GM20431 (cell line): ENCODE measurements around the gene RAB9B.
"Not testable (repeated sequence)": the region's sequence is repeated elsewhere in the genome, so short reads cannot be mapped to it uniquely, and the experiment has no call there.

Source experiments
- in situ Hi-C: fragments of 300-500 bp; cut with MseI, MboI; formaldehyde crosslinking; loops from one replicate; pipeline ENCODE4 v1.15.0; 2020; ENCODE audit warnings: low sequenced_read_pairs; ENCODE audit not compliant: unreplicated experiment

Gene RAB9B

DNA sequence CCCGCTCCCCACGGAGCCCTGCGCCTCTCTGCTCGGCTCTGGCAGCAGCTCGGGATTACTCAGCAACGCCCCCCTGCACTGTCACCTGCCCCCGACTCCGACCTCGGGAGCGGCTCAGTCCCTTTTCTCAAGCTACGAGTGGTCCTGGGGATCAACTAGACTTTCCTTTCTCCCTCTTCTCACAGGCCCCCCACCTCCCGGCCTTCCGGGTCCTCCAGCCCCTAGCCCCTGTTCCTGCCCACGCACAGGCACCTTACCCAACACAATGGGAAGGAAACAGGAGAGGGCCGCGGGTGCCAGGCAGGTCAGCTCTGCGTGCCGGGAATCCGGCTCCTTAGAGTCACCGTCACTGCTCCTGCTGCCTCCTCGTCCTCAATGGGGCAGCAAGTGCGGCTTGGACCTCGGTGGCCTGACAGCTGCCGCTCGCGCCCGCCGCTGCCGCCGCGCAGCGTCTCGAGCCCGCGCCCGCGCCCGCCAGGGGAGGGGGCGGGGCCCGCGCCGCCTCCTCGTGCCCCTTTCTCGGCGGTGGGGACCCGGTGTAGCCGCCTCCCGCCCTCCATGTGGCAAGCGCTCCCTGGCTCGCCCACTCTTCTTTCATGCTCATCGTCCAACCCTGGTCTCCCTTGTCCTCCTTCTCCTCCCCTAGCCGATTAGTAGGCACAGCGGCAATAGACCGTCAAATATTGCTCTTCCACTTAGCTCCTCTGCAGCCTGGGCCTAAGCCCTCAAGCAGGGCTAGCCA is at the start of gene RAB9B:
Gene RAB9B, minus strand, starts transcription at position 455 of the 742 bp plus-strand sequence. CDS start 6,473 bp downstream, outside the sequence.
- in situ Hi-C loops: loop anchor here (25.0 kb wide), 1 partner anchor 305 kb away; no protein-coding TSS in a partner anchor

- in situ Hi-C loops: no loop called here
Measured at GRCh38 chrX:103879339-103879738, 47.3 kb upstream of the RAB9B start.

DNA sequence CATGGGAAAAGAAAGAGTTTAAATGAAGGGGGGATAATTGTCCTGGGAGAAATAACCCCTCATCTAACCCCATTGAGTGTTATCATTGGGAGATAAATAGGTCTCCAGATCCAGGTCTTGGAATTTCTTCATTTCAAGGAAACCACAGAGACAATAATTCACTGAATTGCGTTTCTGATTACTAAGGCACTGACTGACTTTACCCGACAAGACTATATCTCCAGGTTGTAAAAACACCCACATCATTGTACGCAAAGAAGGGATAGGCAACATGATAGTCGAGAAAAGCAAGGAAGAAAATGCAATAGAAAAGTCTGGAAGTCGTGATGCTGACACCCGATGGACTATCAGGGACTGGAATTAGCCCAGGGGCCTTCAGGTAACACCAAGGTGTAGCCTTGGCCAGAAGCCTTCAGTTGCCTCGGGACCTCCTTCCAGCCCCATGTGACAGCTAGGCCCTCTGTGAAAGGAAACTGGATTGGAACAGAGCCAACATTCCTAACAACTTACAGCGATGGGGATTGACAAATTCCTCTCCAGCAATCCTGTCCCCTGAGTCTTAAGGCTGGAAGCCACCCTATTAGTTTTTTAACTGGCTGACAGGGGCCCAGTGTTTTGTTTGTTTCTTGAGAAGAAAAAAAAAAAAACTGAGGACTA is 46.5 kb upstream of the RAB9B start:
- in situ Hi-C loops: no loop called here

DNA sequence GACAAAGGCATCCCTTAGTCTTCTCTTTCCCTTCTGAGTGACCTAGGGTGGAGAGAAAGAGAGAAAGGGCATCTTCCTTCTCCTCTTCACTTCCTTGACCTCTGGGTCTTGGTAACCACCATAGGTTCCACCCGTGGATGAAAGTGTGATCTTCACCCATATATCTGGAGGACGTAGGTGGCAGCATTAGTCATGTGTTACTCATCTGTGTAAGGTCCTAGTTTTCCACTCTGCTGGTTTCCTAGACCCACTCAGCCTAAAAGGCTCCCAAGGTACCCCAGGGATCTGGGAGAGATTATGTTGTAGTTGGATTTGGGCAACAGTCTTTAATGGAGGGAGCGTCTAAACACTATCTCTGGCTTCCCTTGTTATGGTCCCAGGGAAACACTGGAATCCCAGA is 45.5 kb upstream of the RAB9B start:
- in situ Hi-C loops: no loop called here

DNA sequence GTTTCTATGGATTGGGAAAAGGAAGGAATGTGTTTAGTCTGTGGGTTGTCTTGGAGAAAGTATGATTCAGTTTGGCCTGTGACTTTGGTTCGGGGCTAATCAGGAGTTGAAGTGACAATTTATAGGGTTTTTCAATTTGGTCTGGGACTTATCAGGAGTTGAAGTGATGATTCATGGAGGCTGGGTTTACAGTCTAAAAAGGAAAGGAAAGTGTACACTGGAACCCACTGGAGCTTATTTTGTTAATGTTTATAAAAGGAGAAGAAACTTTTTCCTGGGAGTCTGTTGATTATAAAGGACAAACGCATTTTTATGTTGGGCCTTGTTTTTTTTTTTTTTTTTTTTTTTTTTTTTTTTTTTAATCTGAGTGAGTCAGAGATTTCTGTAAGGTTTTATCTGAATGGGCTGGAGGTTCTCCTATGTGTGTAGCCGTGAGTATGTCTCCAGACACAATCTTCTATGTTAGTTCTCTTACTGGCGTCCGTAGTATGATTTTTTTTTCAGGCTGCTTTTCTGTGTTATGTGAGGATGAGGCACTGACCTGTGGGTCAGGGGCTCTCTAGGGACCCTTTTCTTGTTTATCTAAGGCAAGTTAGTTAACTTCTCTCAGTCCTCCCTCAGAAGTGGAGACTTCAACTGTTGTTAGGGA is 33.0 kb upstream of the RAB9B start:
- in situ Hi-C loops: no loop called here

GRCh38 chrX:103864149-103864548 is 32.1 kb upstream of the RAB9B start:
- in situ Hi-C loops: no loop called here

DNA sequence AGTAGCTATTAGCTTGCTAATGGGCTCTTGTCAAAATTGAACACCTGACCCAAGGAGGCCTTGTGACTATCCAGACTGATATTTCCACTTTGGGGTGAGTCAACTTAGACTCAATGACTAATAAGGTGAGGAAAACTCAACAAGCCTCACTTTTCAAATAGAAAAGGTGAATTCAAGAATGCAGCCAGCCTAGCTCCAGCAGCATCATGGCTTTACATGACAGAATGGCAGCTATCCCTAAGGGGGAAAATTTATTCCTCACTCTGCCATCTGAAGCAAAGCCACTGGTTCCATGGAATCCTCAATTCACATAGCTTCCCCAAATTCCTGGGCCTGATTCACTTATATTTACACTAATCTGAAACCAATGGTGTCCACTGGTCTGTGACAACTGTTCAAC is 29.1 kb upstream of the RAB9B start:
- in situ Hi-C loops: no loop called here

DNA sequence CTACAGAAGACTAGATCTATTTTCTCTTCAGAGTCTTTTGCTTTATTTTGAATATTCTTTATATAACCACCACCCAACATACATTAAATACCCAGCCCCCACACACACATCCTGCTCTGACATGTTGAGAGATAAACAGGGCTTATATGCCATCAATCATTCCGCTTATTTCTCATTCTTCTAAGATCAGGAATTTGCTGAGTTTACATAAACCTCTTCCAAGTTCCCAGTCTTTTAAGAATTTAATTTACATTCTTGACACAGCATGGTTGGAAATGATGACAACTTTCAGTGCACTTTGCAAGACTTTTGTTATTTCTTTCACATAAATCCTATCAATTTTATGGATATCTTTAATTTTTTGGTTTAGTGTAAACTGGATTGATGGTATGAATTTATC is 17.5 kb upstream of the RAB9B start:
- in situ Hi-C loops: loop anchor here (25.0 kb wide), 1 partner anchor 288 kb away; no protein-coding TSS in a partner anchor

GRCh38 chrX:103847174-103847870 is 15.3 kb upstream of the RAB9B start:
- in situ Hi-C loops: loop anchor here (25.0 kb wide), 1 partner anchor 290 kb away; no protein-coding TSS in a partner anchor

GRCh38 chrX:103846386-103846785 is 14.3 kb upstream of the RAB9B start:
- in situ Hi-C loops: loop anchor here (25.0 kb wide), 1 partner anchor 291 kb away; no protein-coding TSS in a partner anchor

DNA sequence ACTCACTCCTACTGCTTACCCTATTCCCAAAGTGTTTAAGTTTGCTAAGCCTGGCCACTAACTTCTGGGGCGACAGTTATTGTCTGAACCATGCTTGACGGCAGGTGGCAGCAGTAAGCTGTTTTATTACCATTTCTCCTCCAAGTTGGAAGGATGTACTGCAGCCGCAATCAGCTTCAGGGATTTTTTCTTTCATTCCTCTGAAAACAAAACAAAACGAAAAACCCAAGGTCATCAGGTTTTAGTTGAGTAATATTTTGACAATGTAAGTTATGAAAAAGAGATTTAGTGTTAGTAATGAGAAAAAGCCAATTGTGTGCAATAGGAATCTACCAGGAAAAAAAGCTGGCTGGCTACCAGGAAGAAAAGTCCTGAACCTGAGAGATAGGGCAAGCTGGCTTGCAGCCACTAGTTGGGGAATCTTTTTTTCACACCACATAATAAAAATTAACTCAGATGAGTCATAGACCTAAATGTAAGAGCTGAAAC is 13.2 kb upstream of the RAB9B start:
- in situ Hi-C loops: loop anchor here (25.0 kb wide), 1 partner anchor 292 kb away; no protein-coding TSS in a partner anchor

- in situ Hi-C loops: loop anchor here (25.0 kb wide), 1 partner anchor 298 kb away; no protein-coding TSS in a partner anchor
Measured at GRCh38 chrX:103839404-103839803, 7.3 kb upstream of the RAB9B start.

- in situ Hi-C loops: loop anchor here (25.0 kb wide), 1 partner anchor 306 kb away; no protein-coding TSS in a partner anchor
Measured at GRCh38 chrX:103831342-103831802, 685 bp downstream of the RAB9B start.

DNA sequence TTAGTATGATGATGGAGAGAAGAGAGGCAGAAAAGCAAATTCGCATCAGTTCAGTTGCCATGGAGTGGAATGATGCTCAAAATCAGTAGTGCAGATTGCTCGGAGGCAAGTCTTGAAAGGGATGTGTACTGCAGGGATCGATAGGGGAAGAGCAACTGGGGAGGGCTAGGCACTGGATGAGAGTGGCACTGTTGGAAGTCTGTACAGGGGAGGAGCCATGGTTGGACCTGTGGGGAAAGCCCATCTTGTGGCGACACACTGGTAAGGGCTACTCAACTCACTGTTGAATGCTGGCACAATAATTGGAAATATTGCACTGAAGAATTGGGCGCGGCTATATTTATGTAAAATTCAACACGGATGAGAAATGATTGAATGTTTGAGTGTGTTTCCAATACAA is 1.2 kb downstream of the RAB9B start:
- in situ Hi-C loops: loop anchor here (25.0 kb wide), 1 partner anchor 306 kb away; no protein-coding TSS in a partner anchor

DNA sequence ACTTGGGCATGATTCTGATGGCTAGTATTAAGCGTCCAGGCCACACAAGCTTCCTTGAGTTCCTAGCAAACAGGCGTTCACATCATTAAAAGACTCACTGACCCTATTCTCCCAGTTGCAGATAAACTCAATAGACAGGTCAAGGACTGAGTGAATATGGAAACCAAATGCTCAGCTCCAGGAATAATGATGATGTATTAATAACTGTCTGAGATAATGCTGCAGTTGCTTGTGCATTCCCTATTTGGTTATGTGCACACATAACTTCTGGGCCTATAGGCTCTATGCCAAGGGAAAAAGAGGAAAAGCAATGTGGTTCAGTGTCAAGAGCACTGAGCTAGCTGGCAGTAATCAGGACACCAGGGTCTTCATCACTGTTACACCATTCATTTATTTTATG is 3.5 kb downstream of the RAB9B start:
- in situ Hi-C loops: loop anchor here (25.0 kb wide), 1 partner anchor 309 kb away; no protein-coding TSS in a partner anchor

- in situ Hi-C loops: loop anchor here (25.0 kb wide), 1 partner anchor 311 kb away; no protein-coding TSS in a partner anchor
Measured at GRCh38 chrX:103825881-103826280, 6.2 kb downstream of the RAB9B start.

DNA sequence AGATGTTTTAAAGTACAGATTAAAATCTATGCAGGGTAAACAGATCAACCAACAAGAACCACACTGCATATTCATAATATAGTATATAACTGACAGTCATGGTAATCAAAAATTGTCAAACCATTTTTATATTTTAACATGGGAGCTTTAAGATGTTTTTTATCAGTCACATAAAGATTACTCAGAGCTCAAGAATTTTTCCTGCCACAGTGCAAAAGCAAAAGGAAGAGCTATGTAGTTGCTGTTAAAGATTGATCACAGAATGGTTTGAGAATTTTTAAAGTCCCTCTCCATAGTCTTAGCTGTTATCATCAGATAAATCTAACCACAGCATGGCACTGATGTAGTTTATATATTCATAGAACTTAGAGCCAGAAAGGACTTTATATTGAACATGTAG is 8.5 kb downstream of the RAB9B start:
- in situ Hi-C loops: no loop called here

DNA sequence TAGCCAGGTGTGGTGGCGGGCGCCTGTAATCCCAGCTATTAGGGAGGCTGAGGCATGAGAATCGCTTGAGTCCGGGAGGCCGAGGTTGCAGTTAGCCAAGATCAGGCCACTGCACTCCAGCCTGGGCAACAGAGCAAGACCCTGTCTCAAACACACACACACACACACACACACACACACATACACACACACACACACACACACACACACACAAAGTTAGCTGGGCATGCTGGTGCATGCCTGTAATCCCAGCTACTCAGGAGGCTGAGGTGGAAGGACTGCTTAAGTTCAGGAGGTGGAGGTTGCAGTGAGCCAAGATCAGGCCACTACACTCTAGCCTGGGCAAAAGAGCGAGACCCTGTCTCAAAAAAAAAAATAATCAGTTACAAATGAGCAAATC is 11.3 kb downstream of the RAB9B start:
- in situ Hi-C loops: not testable (repeated sequence)

GRCh38 chrX:103818842-103819619 is 13.0 kb downstream of the RAB9B start:
- in situ Hi-C loops: loop anchor here (10.0 kb wide), 1 partner anchor 294 kb away; no protein-coding TSS in a partner anchor
